Measurements from ENCODE around the gene MYLK.

Gene MYLK

DNA sequence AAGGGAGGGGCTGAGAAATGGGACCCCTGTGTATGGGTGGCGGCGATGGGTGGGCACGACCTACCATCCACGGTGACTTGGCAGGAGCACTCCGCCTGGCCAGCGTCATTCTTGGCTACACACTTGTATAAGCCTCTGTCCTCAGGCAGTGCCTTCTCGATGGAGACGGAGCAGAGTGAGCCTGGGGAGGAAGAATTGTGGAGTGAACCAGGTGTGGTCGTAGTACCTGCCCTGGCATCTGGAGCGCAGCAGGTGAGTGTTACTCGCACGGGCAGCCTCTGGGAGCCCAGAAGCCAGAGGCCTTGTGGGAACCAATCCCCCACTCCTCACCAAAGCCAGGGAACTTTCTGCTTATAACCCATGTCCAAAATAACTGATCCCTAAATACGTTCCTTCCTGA, 191.5 kb downstream of the MYLK start:
- no peak overlapping the region for H3K27ac Mint-ChIP-seq
- no peak for DNase-seq
- peaks cover 23 to 37% of the 10 kb centered on the region in 2 donors for H3K27me3 Mint-ChIP-seq

DNA sequence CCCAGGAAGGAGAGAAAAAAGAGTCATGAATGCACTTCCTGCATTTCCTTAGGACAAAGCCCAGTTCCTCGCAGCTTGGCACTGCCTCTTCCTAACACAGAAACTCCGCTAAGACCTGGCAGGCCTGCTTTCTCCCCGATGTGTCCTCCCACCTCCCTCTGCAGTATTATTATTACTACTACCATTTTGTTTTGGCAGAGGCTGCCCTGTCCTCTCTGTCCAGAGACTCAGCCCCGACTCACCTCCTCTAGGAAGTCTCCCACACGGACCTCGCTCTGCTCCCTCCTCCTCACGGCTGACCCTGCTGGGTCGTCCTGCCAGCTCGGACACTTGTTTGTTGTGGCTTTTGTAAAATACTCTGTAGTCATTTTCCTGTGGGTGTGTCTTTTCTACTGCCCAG, 192.1 kb downstream of the MYLK start:
- DNase-seq: no peak
- H3K4me1 Mint-ChIP-seq (ENCODE audit: low read depth in 2 of 2): no peaks in the 10 kb centered on the region
- no peaks in the 10 kb centered on the region for H3K36me3 Mint-ChIP-seq (ENCODE audit: insufficient read depth)
- H3K27me3 Mint-ChIP-seq: peaks cover 23 to 37% of the 10 kb centered on the region in 2 donors
- H3K9me3 Mint-ChIP-seq: no peaks in the 10 kb centered on the region
- H3K27ac Mint-ChIP-seq: no peak overlapping the region
- no peak overlapping the region for H3K4me3 Mint-ChIP-seq
- no peak for ATAC-seq (replicated peaks)

More for the DNA sequence above, 191.5 kb downstream of the MYLK start:
- no peaks in the 10 kb centered on the region for H3K4me1 Mint-ChIP-seq (ENCODE audit: low read depth in 2 of 2)
- ATAC-seq (replicated peaks): no peak
- H3K4me3 Mint-ChIP-seq: no peak overlapping the region
- no peaks in the 10 kb centered on the region for H3K9me3 Mint-ChIP-seq
- H3K36me3 Mint-ChIP-seq (ENCODE audit: insufficient read depth): no peaks in the 10 kb centered on the region

DNA sequence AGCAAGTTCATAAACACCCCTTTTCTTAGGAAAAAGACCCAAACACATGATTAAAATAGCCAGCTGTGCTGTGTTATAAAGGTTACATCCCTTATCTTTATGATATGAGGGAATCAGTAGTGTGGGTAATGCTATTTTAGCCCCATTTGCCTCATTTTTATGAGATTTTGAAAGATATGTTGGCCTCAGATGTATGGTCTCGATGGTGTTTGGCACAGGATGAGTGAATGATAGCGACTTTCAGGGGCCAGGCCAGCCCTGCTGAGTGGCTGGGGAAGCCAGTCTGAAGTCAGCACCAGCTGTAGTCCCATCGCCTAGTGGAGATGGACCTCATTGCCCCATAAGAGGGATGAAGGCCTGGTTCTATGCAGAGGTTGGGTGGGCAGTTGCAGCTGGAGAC, 194.3 kb downstream of the MYLK start:
- Mint-ChIP-seq H3K27ac (no peak overlapping the region), H3K4me3 (no peak overlapping the region), H3K27me3 (peaks cover 22 to 28% of the 10 kb centered on the region in 2 donors), H3K4me1 (ENCODE audit: low read depth in 2 of 2) (no peaks in the 10 kb centered on the region), H3K36me3 (ENCODE audit: insufficient read depth) (no peaks in the 10 kb centered on the region), H3K9me3 (no peaks in the 10 kb centered on the region)
- DNase-seq (no peak), ATAC-seq (replicated peaks) (no peak)

DNA sequence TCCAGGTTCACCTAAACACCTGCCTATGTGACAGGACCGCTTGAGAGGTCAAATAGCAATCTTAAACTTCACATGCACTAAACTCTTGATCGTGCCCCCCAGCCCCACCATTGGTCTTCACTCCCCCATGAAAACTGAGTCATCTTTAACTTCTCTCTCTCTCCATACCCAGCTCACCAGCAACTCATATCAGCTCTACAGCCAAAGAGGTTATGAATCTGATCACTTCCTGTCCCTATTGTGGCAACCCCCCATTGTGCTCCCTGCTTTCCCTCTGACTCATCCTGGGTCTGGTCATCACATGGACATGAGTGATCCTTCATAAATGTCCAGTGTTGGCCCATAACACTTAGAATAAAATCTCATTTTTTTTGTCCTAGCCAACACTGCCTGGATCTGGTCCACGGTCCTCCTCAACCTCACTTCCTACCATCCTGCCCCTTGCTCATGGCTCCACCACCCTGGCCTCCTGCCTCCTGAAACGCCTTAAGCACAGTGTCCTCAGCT, 195.8 kb downstream of the MYLK start:
- H3K4me3 Mint-ChIP-seq: no peak overlapping the region
- no peaks in the 10 kb centered on the region for H3K9me3 Mint-ChIP-seq
- H3K27ac Mint-ChIP-seq: no peak overlapping the region
- peaks cover 16 to 22% of the 10 kb centered on the region in 2 donors for H3K27me3 Mint-ChIP-seq
- ATAC-seq (replicated peaks) (no peak), DNase-seq (no peak)
- no peaks in the 10 kb centered on the region for H3K36me3 Mint-ChIP-seq (ENCODE audit: insufficient read depth)
- H3K4me1 Mint-ChIP-seq (ENCODE audit: low read depth in 2 of 2): no peaks in the 10 kb centered on the region

DNA sequence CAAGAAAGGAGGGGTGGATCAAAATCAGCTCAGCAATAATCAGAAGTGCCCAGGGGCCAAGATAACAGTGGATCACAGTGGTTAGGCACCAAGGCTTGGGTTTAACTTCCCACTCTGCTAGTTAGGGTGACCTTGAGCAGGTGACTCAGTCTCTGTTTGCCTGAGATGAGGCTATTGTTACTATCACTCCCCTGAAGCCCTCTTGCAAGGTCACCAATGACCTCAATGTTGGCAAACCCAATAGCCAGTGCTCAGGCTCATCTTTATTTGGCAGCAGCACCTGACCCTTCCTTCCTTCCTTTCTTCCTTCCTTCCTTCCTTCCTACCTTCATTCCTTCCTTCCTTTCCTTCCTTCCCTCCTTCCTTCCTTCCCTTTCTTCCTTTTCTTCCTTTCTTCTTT, 196.8 kb downstream of the MYLK start:
- DNase-seq (no peak), ATAC-seq (replicated peaks) (no peak)
- Mint-ChIP-seq H3K9me3 (no peaks in the 10 kb centered on the region), H3K4me1 (ENCODE audit: low read depth in 2 of 2) (no peaks in the 10 kb centered on the region), H3K27ac (no peak overlapping the region), H3K27me3 (peaks cover 12 to 20% of the 10 kb centered on the region in 2 donors), H3K36me3 (ENCODE audit: insufficient read depth) (no peaks in the 10 kb centered on the region), H3K4me3 (no peak overlapping the region)

- no peak overlapping the region for H3K27ac Mint-ChIP-seq
- DNase-seq: no peak
- no peak overlapping the region for H3K4me3 Mint-ChIP-seq
- no peak for ATAC-seq (replicated peaks)
- no peaks in the 10 kb centered on the region for H3K9me3 Mint-ChIP-seq
- H3K36me3 Mint-ChIP-seq (ENCODE audit: insufficient read depth): no peaks in the 10 kb centered on the region
- no peaks in the 10 kb centered on the region for H3K4me1 Mint-ChIP-seq (ENCODE audit: low read depth in 2 of 2)
- peaks cover 17 to 23% of the 10 kb centered on the region in 2 donors for H3K27me3 Mint-ChIP-seq
Measured at GRCh38 chr3:123686251-123686650, 197.9 kb downstream of the MYLK start.

- Mint-ChIP-seq H3K27ac (no peak overlapping the region), H3K9me3 (no peaks in the 10 kb centered on the region), H3K4me3 (no peak overlapping the region), H3K36me3 (ENCODE audit: insufficient read depth) (no peaks in the 10 kb centered on the region), H3K27me3 (peaks cover 20 to 25% of the 10 kb centered on the region in 2 donors), H3K4me1 (ENCODE audit: low read depth in 2 of 2) (no peaks in the 10 kb centered on the region)
- no peak for DNase-seq
- ATAC-seq (replicated peaks): no peak
Measured at GRCh38 chr3:123685780-123686179, 198.4 kb downstream of the MYLK start.

DNA sequence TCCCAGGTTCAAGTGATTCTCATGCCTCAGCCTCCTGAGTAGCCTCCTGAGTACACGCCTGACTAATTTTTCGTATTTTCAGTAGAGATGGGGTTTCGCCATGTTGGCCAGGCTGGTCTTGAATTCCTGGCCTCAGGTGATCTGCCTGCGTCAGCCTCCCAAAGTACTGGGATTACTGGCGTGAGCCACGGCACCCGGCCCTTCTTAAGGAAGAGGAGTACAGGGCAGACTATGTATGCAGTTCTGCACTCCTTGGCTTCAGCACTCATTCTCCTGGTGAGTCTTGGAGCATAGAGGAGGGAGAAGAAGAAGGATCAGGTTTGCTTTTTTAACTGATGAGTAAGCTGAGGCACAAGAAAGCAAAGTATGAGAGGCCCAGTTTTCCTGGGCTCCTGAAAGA, 199.5 kb downstream of the MYLK start:
- no peaks in the 10 kb centered on the region for H3K9me3 Mint-ChIP-seq
- no peak overlapping the region for H3K4me3 Mint-ChIP-seq
- H3K27ac Mint-ChIP-seq: no peak overlapping the region

DNA sequence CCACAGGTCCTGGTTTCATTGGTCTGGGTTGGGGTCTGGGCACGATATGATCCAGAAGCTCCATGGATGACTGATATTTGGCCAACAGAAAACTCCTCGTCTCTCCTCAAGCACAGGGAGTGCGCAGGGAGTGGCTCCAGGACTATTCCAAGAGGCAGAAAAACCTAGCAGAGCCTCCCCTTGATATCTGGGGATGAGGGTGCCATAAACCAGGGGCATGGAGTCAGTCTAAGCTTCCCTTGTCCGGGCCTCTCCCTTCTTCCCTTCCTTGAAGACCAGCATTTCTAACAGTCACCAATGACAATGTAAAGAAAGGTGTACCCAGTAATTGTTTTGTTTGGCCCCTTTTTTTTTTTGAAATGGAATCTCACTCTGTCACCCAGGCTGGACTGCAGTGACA, 199.9 kb downstream of the MYLK start:
- Mint-ChIP-seq H3K4me1 (ENCODE audit: low read depth in 2 of 2) (no peaks in the 10 kb centered on the region), H3K36me3 (ENCODE audit: insufficient read depth) (no peaks in the 10 kb centered on the region), H3K27ac (no peak overlapping the region), H3K9me3 (no peaks in the 10 kb centered on the region), H3K4me3 (no peak overlapping the region), H3K27me3 (peaks cover 23 to 31% of the 10 kb centered on the region in 2 donors)
- DNase-seq (no peak), ATAC-seq (replicated peaks) (no peak)

More for the DNA sequence above, 199.5 kb downstream of the MYLK start:
- no peaks in the 10 kb centered on the region for H3K36me3 Mint-ChIP-seq (ENCODE audit: insufficient read depth)
- no peaks in the 10 kb centered on the region for H3K4me1 Mint-ChIP-seq (ENCODE audit: low read depth in 2 of 2)
- DNase-seq: no peak
- H3K27me3 Mint-ChIP-seq: peaks cover 24 to 30% of the 10 kb centered on the region in 2 donors
- ATAC-seq (replicated peaks): no peak

GRCh38 chr3:123683505-123684154, 200.5 kb downstream of the MYLK start:
- DNase-seq (no peak), ATAC-seq (replicated peaks) (no peak)
- H3K9me3 Mint-ChIP-seq: no peaks in the 10 kb centered on the region
- peaks cover 25 to 34% of the 10 kb centered on the region in 2 donors for H3K27me3 Mint-ChIP-seq
- no peak overlapping the region for H3K27ac Mint-ChIP-seq
- no peaks in the 10 kb centered on the region for H3K4me1 Mint-ChIP-seq (ENCODE audit: low read depth in 2 of 2)
- no peak overlapping the region for H3K4me3 Mint-ChIP-seq
- no peaks in the 10 kb centered on the region for H3K36me3 Mint-ChIP-seq (ENCODE audit: insufficient read depth)

DNA sequence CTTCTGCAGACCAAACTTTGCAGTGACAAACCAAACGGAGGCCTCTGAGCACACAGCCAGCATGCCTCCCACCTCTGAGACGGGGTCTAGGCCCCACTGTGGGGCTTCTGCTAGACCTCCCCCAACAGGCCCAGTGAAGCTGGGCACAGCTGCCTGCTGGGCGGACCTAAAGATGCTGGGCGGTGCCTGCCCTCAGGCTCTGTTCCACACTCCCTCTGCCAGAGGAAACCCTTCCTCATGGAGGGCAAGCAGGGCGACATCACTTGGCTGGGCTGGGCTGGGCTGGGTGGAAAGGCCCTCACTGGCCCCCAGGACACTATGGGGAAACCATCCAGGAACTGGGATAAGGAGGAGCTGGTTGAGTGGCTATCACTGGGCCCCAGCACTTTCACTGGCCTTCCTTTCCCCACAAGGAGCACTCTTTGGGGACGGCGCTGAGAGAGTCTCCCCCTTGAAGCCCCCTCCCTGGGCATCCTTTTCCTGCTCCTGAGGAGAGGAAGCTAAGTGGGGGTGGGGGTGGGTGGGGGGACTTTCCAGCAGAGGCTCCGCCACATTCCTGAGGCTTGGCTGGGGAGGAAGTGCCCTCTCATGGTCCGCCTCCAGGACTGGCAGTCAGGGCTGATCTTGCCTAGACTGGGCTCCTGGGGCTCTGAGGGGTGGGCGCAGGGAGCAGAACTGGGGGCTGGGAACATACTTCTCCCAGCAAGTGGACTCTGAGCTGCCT, 201.2 kb downstream of the MYLK start:
- DNase-seq (no peak), ATAC-seq (replicated peaks) (no peak)
- Mint-ChIP-seq H3K36me3 (ENCODE audit: insufficient read depth) (no peaks in the 10 kb centered on the region), H3K9me3 (no peaks in the 10 kb centered on the region), H3K27me3 (peaks cover 32 to 41% of the 10 kb centered on the region in 2 donors), H3K4me3 (no peak overlapping the region), H3K27ac (no peak overlapping the region), H3K4me1 (ENCODE audit: low read depth in 2 of 2) (no peaks in the 10 kb centered on the region)

DNA sequence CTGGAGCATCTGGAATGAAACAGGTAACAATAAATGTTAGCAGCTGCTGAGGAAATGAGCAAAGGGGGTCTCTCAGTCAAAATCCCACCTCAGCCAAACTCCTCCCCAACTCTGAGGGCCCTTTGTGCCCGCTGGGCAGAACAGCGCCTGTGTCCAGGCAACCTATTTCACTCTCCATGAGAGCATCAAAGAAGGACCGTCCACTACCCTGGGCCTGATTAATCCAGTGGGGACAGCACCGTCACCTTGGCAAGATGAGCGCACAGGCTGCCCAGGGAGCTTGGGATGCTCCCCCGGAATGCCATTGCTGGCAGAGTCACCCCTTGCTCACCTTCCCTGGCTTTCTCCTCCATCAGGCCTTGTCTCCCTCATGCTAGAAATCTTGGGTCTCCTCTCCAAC, 201.8 kb downstream of the MYLK start:
- no peaks in the 10 kb centered on the region for H3K4me1 Mint-ChIP-seq (ENCODE audit: low read depth in 2 of 2)
- H3K27me3 Mint-ChIP-seq: peaks cover 33 to 46% of the 10 kb centered on the region in 2 donors
- H3K36me3 Mint-ChIP-seq (ENCODE audit: insufficient read depth): no peaks in the 10 kb centered on the region
- H3K4me3 Mint-ChIP-seq: no peak overlapping the region
- H3K27ac Mint-ChIP-seq: no peak overlapping the region
- ATAC-seq (replicated peaks) (no peak), DNase-seq (no peak)
- H3K9me3 Mint-ChIP-seq: no peaks in the 10 kb centered on the region

GRCh38 chr3:123679712-123680386, 204.3 kb downstream of the MYLK start:
- DNase-seq: no peak
- Mint-ChIP-seq H3K27me3 (peaks cover 42 to 68% of the 10 kb centered on the region in 2 donors), H3K4me1 (ENCODE audit: low read depth in 2 of 2) (no peaks in the 10 kb centered on the region), H3K27ac (no peak overlapping the region), H3K4me3 (no peak overlapping the region), H3K36me3 (ENCODE audit: insufficient read depth) (no peaks in the 10 kb centered on the region), H3K9me3 (no peaks in the 10 kb centered on the region)
- no peak for ATAC-seq (replicated peaks)

DNA sequence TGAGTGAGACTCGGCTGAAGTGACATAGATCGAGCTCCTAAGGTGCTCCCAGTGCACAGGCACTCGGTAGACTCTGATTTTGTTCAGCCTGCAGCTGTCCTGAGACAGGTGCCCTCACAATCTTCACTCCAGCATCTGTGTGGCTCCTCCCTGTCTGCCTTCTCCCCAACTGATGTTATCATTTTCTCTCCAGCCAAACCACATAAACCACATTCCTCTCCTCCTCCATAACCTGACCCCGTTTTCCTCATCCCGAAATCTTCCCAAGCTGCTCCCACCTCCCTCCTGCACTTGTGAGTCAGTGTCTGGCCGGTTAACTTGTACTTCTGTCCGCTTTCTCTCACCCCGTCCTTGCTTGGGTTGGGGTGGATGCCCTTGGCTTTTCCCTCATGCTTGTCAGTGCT, 206.0 kb downstream of the MYLK start:
- Mint-ChIP-seq H3K36me3 (ENCODE audit: insufficient read depth) (peaks cover 4% of the 10 kb centered on the region), H3K4me1 (ENCODE audit: low read depth in 2 of 2) (no peaks in the 10 kb centered on the region), H3K27me3 (peaks cover 59 to 85% of the 10 kb centered on the region in 2 donors), H3K27ac (no peak overlapping the region), H3K9me3 (no peaks in the 10 kb centered on the region), H3K4me3 (no peak overlapping the region)
- ATAC-seq (replicated peaks) (no peak), DNase-seq (no peak)

Data from effector memory CD8-positive, alpha-beta T cell (primary cell).